B cell (primary cell): ENCODE results near the gene PLEKHJ1. TPM values are rescaled to one million over a fixed set of nuclear protein-coding genes. Genes with fewer than 3 reads are reported as not detected.

Source experiments
- ATAC-seq: fragments of 200-7000 bp; cut with Tn5 transposase; one replicate; pipeline ENCODE4 v1.10.0; 2021; ENCODE audit warnings: low read depth, mild to moderate bottlenecking, moderate number of reproducible peaks, moderate library complexity
- CTCF ChIA-PET: fragments of 350-600 bp; sonication (Branson Sonifier 250); formaldehyde crosslinking; loops from one replicate; lab custom pipeline; 2021; ENCODE audit warnings: antibody characterized with exemption, inconsistent platforms; lab: Charles Lee
- POLR2A ChIA-PET: fragments of 350-600 bp; sonication (Branson Sonifier 250); formaldehyde crosslinking; loops from one replicate; lab custom pipeline; 2021; ENCODE audit warnings: antibody characterized with exemption; lab: Charles Lee
- DNase-seq: peaks from one replicate; pipeline ENCODE4 v3.0.0; 2013
- H2AFZ ChIP-seq: 2 replicates; pipeline ENCODE4 v1.6.1; 2012; ENCODE audit warnings: mild to moderate bottlenecking, low read depth, low read length; ENCODE audit not compliant: insufficient read depth, poor library complexity, severe bottlenecking
- H3K27ac ChIP-seq, 2 donors: 1 replicate in 1 of 2; 2 replicates in 1 of 2; pipeline ENCODE4 v1.5.1; 2012 to 2013; ENCODE audit warnings: low read length in 2 of 2, mild to moderate bottlenecking in 2 of 2, moderate library complexity in 1 of 2
- H3K27me3 ChIP-seq, 4 experiments: fragments of 200-600 bp in 1 of 4; sonication (generic) in 1 of 4; replicated peaks in 1 of 4; 1 replicate in 2 of 4; 2 replicates in 2 of 4; pipeline versions ENCODE4 v1.6.1 to v1.7.0; 2013 to 2016; ENCODE audit warnings: low read length in 3 of 4, mild to moderate bottlenecking in 2 of 4, mixed read lengths in 1 of 4, moderate library complexity in 1 of 4; ENCODE audit not compliant: insufficient read depth in 4 of 4, control insufficient read depth in 3 of 4; ENCODE audit errors: control extremely low read depth in 1 of 4
- H3K36me3 ChIP-seq, 2 experiments: replicated peaks in 1 of 2; 1 replicate in 1 of 2; 2 replicates in 1 of 2; pipeline versions ENCODE4 v1.6.1 to v1.7.1; 2013; ENCODE audit warnings: low read length in 1 of 2; ENCODE audit not compliant: insufficient read depth in 2 of 2, control insufficient read depth in 1 of 2; ENCODE audit errors: control extremely low read depth in 1 of 2, extremely low read depth in 1 of 2
- H3K4me1 ChIP-seq, 2 donors: fragments of 200-600 bp in 1 of 2; sonication (generic) in 1 of 2; 1 replicate in 1 of 2; 2 replicates in 1 of 2; pipeline versions ENCODE4 v1.5.1 to v1.6.1; 2013 to 2017; ENCODE audit warnings: low read length in 2 of 2; ENCODE audit not compliant: control insufficient read depth in 2 of 2, insufficient read depth in 2 of 2
- H3K4me2 ChIP-seq: replicated peaks from 2 replicates; pipeline ENCODE3; 2012; ENCODE audit warnings: mild to moderate bottlenecking, low read depth, low read length; ENCODE audit not compliant: poor library complexity, severe bottlenecking
- H3K4me3 ChIP-seq, 5 experiments: fragments of 200-600 bp in 1 of 5; sonication (generic) in 1 of 5; 1 replicate in 3 of 5; 2 replicates in 2 of 5; pipeline versions ENCODE4 v1.5.1 to v1.7.0; 2011 to 2016; ENCODE audit warnings: low read length in 4 of 5, mild to moderate bottlenecking in 4 of 5, low read depth in 2 of 5, control low read depth in 1 of 5, moderate library complexity in 1 of 5; ENCODE audit not compliant: insufficient read depth in 1 of 5; ENCODE audit errors: control extremely low read depth in 1 of 5, extremely low read depth in 1 of 5
- H3K79me2 ChIP-seq: fragments of 200-600 bp; sonication (generic); one replicate; pipeline ENCODE4 v1.6.0; 2016; ENCODE audit warnings: low read length; ENCODE audit not compliant: control insufficient read depth, insufficient read depth
- H3K9ac ChIP-seq: fragments of 200-600 bp; sonication (generic); 2 replicates; pipeline ENCODE4 v1.6.1; 2017; ENCODE audit warnings: mild to moderate bottlenecking, low read length, moderate library complexity
- H3K9me3 ChIP-seq, 3 donors: one replicate each; pipeline versions ENCODE4 v1.6.1 to v1.7.1; 2013; ENCODE audit warnings: low read length in 2 of 3; ENCODE audit not compliant: control insufficient read depth in 2 of 3, insufficient read depth in 1 of 3; ENCODE audit errors: control extremely low read depth in 1 of 3
- H4K20me1 ChIP-seq: 2 replicates; pipeline ENCODE4 v1.6.0; 2012; ENCODE audit warnings: mild to moderate bottlenecking, low read length; ENCODE audit not compliant: insufficient read depth, control insufficient read depth, poor library complexity, severe bottlenecking
- H3K27ac Mint-ChIP-seq: one replicate; pipeline ENCODE4 v1.8.0; 2021; ENCODE audit warnings: mixed read lengths
- H3K27me3 Mint-ChIP-seq: one replicate; pipeline ENCODE4 v1.8.0; 2021; ENCODE audit warnings: mixed read lengths
- H3K4me1 Mint-ChIP-seq: one replicate; pipeline ENCODE4 v1.8.0; 2021; ENCODE audit warnings: mixed read lengths
- H3K4me3 Mint-ChIP-seq: one replicate; pipeline ENCODE4 v1.8.0; 2021; ENCODE audit warnings: mixed read lengths
- H3K9me3 Mint-ChIP-seq: one replicate; pipeline ENCODE4 v1.8.0; 2022; ENCODE audit warnings: mixed read lengths; ENCODE audit not compliant: insufficient read depth
- EZH2 ChIP-seq: IDR thresholded peaks from 2 replicates; pipeline ENCODE4 v1.6.1; 2012; ENCODE audit warnings: borderline replicate concordance, low read depth, mild to moderate bottlenecking, moderate library complexity, low read length; ENCODE audit not compliant: insufficient read depth, poor library complexity, severe bottlenecking
- WGBS: methylation state at CpG from one replicate; pipeline ENCODE4 v1.1.5; 2013; ENCODE audit warnings: missing lambda C conversion rate; ENCODE audit not compliant: insufficient coverage; 5-methylcytosine and 5-hydroxymethylcytosine counted together
- intact Hi-C: fragments of 100-400 bp; cut with micrococcal nuclease; formaldehyde crosslinking; loops from one replicate; pipeline ENCODE4 v1.10.0; 2022
- polyA plus RNA-seq: library from polyadenylated mRNA; depleted of rRNA; stranded (reverse); fragments of >200 nt; gene quantifications from 2 replicates; pipeline ENCODE4 v1.2.3, GENCODE V29; 2012
- total RNA-seq, 2 donors: library from RNA; stranded (reverse); fragments of 120-200 nt in 1 of 2; gene quantifications; 1 replicate in 1 of 2; 2 replicates in 1 of 2; pipeline versions ENCODE4 v1.2.3 to v1.2.4, GENCODE V29; 2013 to 2022
- TF ChIP-seq, protein P1 (sequence below): fragments of 200-600 bp; IDR thresholded peaks from one replicate; pipeline ENCODE4 v1.8.0; 2022; ENCODE audit warnings: antibody characterized with exemption, mild to moderate bottlenecking

The PLEKHJ1 gene
- total and polyA plus RNA-seq, 2 donors (not counting 1 experiment from before 2014, with no cell fraction given): 86.7 to 117 TPM

DNA sequence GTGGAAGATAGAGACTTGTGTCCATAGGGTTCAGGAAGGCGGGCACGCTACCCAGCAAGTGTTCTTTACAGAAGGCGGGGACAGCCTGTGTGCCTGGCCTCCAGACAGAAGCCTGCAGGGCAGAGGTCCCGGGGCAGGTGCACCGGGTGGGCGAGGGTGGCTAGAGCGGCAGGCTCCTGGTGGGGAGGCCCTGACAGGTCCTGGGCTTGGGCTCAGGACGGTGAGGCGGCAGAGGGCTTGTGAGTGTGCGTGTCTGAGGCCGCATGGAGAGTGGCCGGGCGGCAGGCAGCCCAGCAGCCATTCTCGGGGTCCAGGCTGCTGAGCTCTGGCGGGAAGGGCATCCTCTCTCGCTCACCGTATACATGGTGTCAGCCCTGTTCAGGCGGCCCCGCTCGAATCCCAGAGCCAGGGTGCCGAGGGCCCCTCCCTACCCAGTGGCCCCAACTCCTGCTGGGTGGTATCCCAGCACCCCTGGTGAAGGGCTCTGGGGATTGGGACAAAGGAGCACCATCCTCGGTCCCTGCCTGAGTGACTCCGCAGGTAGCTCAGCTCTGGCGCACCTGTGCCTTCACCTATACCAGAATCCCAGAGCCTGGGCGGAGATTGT lies 10.0 kb upstream of the PLEKHJ1 start:
- POLR2A ChIA-PET: interaction anchor here (0.6 kb wide), 1 partner anchor 54 kb away, joined by 5 read pairs; no protein-coding TSS in a partner anchor
- H3K27me3 Mint-ChIP-seq: no peaks in the 10 kb centered on the region
- peaks cover 98% of the 10 kb centered on the region for H4K20me1 ChIP-seq
- peaks cover 56% of the 10 kb centered on the region for H3K79me2 ChIP-seq
- no peak overlapping the region for H3K4me2 ChIP-seq
- no peak overlapping the region for H2AFZ ChIP-seq
- no peak overlapping the region for H3K9ac ChIP-seq
- H3K27ac Mint-ChIP-seq: no peak overlapping the region
- H3K4me1 Mint-ChIP-seq: peaks cover 14% of the 10 kb centered on the region
- 98% methylated on average over 24 of the region's 25 CpGs for WGBS
- DNase-seq (no peak), ATAC-seq (no peak)
- intact Hi-C loops: no loop called here
- no peak overlapping the region for H3K4me3 Mint-ChIP-seq
- peaks cover 0 to 71% of the 10 kb centered on the region in 2 experiments for H3K36me3 ChIP-seq
- TF ChIP-seq, protein P1, sequence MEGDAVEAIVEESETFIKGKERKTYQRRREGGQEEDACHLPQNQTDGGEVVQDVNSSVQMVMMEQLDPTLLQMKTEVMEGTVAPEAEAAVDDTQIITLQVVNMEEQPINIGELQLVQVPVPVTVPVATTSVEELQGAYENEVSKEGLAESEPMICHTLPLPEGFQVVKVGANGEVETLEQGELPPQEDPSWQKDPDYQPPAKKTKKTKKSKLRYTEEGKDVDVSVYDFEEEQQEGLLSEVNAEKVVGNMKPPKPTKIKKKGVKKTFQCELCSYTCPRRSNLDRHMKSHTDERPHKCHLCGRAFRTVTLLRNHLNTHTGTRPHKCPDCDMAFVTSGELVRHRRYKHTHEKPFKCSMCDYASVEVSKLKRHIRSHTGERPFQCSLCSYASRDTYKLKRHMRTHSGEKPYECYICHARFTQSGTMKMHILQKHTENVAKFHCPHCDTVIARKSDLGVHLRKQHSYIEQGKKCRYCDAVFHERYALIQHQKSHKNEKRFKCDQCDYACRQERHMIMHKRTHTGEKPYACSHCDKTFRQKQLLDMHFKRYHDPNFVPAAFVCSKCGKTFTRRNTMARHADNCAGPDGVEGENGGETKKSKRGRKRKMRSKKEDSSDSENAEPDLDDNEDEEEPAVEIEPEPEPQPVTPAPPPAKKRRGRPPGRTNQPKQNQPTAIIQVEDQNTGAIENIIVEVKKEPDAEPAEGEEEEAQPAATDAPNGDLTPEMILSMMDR: no peak
- no peak for TF ChIP-seq EZH2
- peaks cover 0 to 6% (median 0%) of the 10 kb centered on the region in 3 donors for H3K9me3 ChIP-seq
- no peak overlapping the region for H3K27ac ChIP-seq
- no peaks in the 10 kb centered on the region for H3K9me3 Mint-ChIP-seq
- peaks cover 10 to 18% of the 10 kb centered on the region in 2 donors for H3K4me1 ChIP-seq
- H3K27me3 ChIP-seq: peaks cover 0 to 22% (median 6%) of the 10 kb centered on the region in 4 experiments
- CTCF ChIA-PET: no interaction called here
- H3K4me3 ChIP-seq: no peak overlapping the region

DNA sequence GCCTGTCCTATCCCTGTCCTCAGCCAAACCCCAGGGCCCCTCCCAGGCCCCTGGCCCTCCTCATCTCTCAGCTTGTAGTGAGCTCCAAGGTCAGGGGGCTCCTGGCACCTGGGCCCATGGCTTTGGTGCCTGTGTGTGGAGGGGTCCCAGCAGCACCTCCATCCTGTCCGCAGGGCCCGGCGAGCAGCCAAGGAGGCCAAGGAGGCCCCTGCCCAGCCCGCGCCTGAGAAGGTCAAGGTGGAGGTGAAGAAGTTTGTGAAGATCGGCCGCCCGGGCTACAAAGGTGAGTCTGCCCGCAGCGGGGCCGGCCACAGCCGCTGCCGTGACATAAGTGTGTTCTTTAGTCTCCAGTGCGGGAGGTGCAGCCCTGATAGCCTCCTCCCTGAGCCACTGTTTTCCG lies 9.1 kb upstream of the PLEKHJ1 start:
- ATAC-seq (no peak), DNase-seq (no peak)
- no peak overlapping the region for H3K27ac Mint-ChIP-seq
- peaks cover 0 to 2% (median 0%) of the 10 kb centered on the region in 3 donors for H3K9me3 ChIP-seq
- H3K27ac ChIP-seq: no peak overlapping the region
- no peak overlapping the region for H3K9ac ChIP-seq
- peaks cover 20% of the 10 kb centered on the region for H3K4me1 Mint-ChIP-seq
- no peak overlapping the region for H3K4me2 ChIP-seq
- intact Hi-C loops: no loop called here
- peaks cover 64% of the 10 kb centered on the region for H3K79me2 ChIP-seq
- no peaks in the 10 kb centered on the region for H3K9me3 Mint-ChIP-seq
- 100% methylated on average over 13 of the region's 15 CpGs for WGBS
- peaks cover 7 to 23% of the 10 kb centered on the region in 2 donors for H3K4me1 ChIP-seq
- no peak overlapping the region for H3K4me3 ChIP-seq
- POLR2A ChIA-PET: interaction anchor here (0.6 kb wide), 1 partner anchor 75 kb away, joined by 3 read pairs; no protein-coding TSS in a partner anchor
- CTCF ChIA-PET: no interaction called here
- H3K27me3 Mint-ChIP-seq: no peaks in the 10 kb centered on the region
- TF ChIP-seq EZH2: no peak
- TF ChIP-seq, protein P1: no peak
- no peak overlapping the region for H3K4me3 Mint-ChIP-seq
- H3K27me3 ChIP-seq: peaks cover 0 to 17% (median 4%) of the 10 kb centered on the region in 4 experiments
- H3K36me3 ChIP-seq: peaks cover 0 to 75% of the 10 kb centered on the region in 2 experiments
- H2AFZ ChIP-seq: no peak overlapping the region
- peaks cover 100% of the 10 kb centered on the region for H4K20me1 ChIP-seq
